Measurements from ENCODE around the gene PAPPA.

The PAPPA gene

DNA sequence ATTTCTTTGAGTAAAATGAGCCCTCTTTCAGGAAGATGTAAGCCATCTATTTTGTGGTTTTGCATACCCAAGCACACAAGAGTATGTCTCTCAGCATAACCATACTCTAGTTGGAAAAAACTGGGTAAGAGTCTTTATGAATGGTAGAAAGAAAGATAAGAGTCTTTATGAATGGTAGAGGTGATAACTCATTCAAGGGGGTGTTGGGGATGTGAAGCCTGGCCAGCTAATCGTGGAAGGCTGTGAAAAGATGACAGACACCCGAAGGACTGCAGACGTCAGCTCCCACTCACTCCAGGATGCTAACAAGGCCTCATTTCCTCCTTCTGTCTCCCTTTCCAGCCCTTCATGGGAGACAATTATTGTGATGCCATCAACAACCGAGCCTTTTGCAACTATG is 228.5 kb downstream of the PAPPA start:
- DNase-seq (ENCODE audit: low spot score) = no peak

DNA sequence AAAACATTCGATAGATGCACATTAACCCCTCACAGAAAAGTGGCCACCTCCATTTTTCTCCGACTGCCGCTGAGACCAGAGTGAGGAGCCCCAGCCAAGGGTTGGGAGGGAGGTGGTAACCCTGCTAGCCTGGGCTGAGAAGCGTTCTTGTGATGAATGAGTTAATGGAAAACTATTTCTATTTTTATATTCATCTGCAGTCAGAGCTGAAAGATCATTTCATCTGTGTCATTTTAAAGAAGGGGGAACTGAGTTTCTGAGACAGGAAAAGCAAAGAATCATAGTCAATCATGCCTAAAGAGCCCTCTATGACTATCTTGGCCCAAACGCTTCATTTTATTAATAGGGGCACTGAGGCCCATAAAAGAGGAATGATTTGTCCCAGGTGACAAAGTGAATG is 229.5 kb downstream of the PAPPA start:
- DNase-seq (ENCODE audit: low spot score) = no peak

DNA sequence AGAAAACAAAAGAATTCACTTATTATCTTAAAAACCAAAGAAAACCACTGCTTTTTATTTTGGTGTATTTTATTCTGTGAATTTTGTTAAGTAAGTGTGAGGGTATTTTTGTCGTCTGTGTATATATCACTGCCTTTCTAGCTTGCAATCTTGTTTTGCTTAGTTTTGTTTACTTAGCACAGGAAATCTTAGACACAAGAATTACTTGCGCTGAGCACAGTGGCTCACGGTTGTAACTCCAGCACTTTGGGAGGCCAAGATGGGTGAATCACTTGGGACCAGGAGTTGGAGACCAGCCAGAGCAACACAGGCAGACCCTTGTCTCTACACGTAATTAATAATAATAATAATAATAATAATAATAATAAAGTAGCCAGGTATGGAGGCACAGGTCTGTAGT is 230.3 kb downstream of the PAPPA start:
- DNase-seq (ENCODE audit: low spot score) = no peak

DNA sequence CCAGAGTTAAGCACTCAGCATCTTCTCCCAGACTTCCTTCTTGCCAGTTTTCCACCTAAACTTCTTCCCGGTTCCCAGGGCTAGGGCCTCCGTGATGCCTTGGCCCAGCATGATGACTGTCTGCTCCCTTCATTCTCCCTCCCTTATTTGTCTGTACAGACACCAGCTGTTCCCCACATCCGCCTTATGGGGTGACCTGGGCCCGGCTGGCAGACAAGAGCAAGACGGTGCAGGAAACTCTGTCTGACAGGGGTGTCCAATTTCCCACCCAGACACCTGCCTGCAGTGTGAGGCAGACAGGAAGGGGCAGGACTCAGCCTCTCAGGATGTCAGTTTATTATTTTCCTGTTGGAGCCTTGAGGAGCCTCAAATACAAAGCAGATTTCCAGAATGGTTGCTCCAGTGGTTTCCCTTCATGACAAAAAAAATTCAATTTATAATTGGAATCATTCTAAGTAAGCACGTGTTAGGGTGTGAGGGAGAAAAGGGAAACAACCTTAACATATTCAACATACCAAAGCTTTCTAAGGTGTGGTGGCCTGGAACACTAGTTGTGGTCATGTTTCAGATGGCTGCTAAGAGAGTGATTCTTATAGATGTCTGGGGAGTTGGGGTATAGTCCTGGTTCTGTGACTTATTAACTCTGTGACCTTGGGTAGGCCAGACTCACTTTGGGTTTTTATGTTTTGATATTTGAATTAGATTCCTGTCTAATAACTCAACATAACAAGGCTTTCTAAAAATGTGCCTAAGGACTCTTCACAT is 234.5 kb downstream of the PAPPA start:
- DNase-seq (ENCODE audit: low spot score) = no peak

DNA sequence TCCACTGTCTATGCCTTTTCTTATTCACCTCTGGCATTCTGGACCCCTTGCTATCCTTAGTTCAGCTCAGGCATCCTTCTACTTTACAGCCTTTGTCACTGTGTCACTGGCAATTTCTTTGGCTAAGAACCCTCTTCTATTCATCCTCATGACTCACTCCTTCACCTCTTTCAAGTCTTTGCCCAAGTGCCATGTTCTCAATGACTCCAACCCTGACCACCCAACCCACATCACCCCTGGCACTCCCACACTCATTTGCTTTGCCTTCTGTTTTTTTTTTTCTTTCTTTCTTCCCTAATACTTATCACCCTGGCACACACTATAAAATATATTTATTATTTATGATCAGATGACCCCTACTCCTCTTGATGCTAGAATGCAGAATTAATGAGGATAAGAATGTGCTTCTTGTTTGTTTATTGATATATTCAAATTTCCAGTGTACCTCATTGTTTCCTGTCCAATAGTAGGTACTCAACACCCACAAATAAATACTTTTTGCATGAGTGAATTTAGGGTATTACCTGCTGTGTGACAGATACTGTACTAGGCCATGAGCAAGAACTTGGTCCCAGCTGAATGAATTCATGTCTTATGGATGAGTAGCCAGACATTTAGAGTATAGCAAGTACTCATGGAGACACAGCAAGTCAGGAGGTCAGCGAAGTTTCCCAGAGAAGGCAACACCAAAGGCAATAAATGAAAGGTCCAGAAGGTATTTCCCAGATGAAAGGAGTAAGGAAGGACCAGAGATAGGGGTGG is 236.1 kb downstream of the PAPPA start:
- DNase-seq (ENCODE audit: low spot score) = no peak

DNA sequence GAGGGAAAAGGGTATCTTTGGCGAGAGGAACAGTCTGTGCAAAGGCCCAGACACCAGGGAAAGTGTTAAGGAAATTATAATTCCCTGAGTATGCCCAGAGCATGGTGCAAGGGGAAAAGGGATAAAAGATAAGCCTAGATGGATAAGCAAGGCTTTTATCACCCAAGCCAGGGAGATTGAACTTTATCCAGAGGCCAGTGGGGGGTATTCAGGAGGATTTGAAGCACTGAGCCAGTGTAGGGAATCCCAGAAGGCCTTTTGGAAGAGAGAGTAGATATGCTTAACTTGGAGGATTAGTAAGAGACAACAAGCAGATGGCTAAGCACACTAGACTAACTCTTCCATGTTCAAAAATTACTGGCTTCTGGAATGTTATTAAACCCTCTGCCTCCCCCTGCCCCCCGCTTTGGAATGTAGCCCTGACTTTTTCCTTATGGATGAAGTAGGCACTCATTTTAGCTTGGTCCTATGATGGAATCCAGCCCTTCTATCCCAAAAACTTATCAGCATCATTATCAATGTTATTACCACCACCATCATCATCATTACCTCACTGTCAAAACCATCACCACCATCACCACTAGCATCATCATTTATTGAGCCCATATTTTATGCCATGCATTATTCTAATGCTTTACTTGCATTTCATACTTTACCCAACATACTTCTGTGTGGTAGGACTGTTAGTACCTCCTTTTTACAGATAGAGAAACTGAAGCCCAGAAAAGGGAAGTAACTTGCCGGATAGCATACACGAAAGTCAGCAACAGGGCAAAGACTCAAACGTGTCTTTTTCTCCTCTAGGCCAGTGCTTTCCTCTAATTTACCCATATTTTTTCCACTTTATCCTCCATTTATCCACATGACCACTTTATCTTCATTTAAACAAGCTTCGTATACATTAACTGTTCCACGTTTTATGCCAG is 237.0 kb downstream of the PAPPA start:
- no peak for DNase-seq (ENCODE audit: low spot score)

DNA sequence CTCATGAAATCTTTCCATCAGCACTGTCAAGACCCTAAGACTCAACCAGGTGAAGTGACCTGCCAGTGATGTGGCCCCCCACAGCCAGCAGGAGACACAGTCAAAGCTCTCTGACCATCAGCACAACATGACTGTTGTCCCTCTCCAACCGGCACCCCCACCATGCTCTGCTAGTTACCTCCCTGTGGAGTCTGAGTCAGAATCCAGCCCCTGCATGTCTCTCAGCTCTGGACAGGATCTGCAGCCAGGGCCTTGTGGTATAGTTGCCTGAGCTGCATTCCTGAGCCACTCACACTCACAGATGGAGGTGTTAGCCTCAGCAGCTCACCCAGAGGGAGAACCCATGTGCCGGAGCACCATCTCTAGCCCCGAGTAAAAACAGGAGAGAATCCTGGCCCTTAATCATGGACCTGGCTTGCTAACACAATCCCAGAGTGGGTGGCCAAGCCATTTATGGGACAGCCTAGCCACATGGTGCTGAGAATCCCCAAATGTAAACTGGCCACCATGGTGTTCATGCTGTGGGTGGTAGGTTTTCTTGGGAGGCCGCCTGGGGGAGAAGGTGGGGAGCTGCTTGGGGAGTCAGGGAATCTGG is 237.8 kb downstream of the PAPPA start:
- no peak for DNase-seq (ENCODE audit: low spot score)

DNA sequence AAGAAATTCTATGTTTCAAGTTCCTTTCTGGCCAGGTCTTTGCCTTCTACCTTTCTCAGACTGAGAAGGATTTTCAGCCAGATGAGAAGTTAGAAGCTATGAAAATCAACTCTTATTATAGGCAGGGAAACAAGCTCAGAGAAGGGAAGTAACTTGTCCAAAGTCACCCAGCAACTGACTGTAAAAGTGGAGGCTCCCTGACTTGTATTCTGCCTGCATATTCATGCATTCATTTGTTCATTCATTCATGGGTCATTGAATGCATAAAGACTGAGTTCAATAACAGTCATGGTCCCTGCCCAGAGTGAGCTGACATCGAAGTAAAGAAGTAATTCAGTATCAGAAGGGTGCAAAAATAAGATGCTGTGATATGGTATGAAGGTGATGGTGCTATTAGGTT is 239.6 kb downstream of the PAPPA start:
- no peak for DNase-seq (ENCODE audit: low spot score)

DNA sequence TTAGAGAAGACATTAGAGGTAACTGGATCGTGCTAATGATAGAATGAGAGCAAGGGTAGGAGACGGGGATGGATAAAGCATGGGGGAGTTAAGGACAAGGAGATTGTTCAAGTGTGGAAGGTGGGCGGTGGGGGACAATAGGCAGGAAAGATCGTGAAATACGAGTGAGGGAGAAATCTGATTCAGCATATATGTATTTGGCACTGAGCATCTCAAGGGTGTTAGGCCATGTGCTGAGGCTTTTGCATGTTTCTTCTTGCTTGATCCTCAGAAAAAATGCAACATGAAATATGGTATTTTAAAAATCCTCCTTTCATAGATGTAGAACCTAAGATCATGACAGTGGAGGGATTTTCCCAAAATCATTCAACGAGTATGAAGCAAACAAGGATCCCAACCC is 240.5 kb downstream of the PAPPA start:
- DNase-seq (ENCODE audit: low spot score) = no peak

DNA sequence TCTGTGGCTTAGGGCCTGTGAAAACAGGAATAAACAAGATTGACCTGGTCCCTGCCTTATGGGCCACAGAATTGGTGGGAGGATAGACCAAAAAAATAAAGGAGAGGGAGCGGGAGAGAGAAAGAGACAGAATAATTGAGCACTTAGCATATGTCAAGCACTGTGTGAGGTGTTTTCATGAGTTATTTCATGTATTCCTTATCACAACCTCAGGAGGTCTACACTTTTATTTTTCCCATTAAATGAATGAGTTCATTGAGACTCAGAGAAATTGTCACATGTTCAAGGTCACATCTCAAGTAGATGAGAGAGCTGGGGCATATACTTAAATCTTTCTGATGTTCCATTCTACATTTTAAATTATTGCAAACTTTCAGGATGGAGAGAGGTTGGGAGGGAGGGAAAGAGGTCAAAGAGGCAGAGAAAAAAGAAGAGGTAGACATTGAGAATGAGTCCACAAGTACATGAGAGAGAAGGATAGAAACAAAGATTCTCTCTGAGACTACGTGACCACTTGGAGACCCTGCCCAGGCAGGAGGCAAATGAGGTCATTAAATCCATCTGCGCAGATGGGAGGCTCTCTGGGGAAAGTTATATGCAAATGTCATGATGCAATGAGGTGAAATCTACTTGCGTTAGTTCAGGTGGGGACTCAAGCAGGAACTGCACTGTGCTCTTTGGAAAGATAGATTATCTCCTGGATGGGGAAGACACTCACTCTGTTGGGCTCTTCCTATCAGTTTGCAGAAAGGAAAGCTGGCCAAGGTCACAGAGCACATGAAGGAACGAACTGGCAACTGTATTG is 241.5 kb downstream of the PAPPA start:
- no peak for DNase-seq (ENCODE audit: low spot score)

DNA sequence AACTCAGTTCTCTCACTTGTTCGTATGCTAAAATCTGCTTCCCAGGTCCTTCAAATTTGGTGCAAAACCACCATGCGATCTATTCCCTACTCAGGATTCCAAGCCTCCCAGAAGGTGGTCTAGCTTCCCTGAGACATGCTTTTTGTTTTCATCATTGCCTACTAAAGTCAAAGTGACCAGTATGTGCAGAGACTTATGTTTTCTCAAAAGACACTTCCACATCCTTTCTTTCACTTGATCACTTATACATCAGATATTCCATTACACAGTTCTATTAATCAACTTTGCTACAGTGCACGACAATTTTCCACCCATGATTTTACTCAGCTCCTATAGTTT is 242.1 kb downstream of the PAPPA start:
- no peak for DNase-seq (ENCODE audit: low spot score)

DNA sequence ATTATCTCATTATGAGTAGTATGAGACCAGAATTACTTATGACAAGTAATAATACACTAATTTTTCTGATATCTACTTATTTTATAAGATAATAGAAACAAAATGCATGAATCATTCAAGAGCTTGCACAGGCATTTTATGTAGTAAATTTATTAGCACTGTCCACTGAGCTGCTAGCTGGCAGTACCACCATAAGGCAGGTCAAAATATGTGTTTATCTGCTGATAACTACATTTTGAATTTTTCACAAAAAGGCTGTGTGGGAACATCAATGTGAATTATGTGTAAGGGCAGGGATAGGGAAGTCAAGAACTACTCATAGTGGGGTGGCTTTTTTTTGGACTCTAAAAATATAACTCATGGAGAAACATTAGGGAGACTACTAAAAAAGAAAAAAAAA is 249.6 kb downstream of the PAPPA start:
- DNase-seq (ENCODE audit: low spot score) = no peak

DNA sequence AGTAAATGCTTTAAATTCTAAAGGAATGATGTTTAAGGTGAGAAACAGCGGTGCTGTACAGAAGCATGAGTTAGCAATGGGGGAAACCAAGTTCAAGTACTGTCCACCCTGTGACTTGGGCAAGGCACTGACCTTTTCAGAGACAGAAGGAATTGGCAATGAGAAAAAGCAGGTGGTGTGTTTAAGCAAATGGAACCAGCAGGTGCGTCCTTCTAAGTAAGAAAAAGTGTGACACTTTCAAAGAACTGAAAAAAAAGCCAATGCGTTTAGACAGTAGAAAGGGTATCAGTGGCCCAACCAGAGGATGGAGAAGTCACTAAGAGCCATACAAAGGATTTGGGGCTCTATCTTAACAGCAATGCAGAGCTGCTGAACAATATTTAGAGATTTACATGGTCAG is 250.6 kb downstream of the PAPPA start:
- DNase-seq (ENCODE audit: low spot score) = no peak

DNA sequence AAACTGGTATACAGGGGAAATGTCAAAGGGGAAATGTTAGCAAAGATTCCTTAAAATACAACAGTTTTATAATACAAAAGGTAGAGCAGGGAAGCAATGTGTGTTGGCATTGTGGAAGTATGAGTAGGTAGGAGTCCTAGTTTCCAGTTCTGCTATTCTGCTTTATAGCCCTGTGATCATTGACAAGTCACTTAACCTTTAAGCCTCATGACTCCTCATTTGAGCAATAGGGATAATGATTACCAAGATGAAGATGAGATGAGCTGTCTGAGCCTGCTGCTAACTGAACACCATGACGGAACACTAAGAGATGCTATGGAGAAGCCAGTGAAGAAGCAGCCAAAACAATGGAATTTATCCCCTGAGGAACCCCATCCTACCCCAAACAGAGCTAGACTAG is 251.7 kb downstream of the PAPPA start:
- no peak for DNase-seq (ENCODE audit: low spot score)

DNA sequence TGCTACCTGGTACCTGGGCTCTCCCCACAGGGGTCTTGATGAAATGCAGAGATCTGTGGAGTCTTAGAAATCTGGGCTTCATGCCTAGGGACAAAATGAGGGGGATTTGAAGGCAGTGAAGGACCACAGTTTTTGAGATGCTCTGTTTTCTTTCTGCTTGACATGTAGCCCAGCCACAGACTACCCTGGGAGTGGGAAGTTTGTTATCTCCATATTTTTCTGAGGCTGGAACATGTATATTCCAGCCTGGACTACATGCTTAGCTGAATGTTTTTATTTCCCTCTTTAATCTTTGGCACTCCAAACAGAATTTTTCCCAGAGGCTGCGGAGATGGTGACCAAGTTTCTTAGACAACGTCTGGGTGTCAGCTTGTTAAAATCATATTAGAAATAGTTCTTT is 252.9 kb downstream of the PAPPA start:
- no peak for DNase-seq (ENCODE audit: low spot score)

DNA sequence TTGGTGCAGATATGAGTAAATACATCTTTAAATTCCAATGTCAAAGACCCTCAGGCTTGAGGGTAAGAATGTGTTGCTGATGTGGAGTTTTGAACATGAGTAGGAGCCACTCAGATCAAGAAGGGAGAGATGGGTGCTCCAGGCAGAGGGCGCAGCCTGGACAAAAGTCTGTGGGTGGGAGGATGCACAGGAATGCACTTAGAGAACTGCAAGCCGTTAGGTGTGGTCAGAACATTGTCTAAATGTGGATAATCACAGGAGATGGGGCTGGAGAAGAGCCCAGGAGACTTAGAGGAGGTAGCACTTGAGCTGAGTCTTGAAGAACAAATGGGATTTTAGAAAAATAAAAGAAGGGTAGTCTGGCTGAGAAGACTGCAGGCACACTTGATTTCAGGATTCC is 255.5 kb downstream of the PAPPA start:
- DNase-seq (ENCODE audit: low spot score) = no peak

DNA sequence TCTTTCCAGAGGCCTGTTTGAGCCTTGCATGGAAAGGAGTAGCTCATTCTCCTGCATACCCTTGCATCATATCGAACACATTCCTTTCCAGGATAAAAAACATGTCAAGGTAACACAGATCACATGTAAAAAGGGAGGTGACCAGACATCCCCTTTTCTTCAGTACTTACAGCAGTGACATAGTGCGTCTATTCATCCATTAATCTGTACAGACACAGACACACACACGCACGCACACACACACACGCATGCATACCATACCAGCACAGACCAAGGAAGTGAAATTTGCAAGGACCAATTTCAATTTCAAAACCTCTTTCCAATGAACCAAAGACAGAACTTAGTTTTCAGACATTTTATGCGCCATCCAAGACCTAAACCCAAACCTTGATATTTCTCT is 256.0 kb downstream of the PAPPA start:
- no peak for DNase-seq (ENCODE audit: low spot score)

DNA sequence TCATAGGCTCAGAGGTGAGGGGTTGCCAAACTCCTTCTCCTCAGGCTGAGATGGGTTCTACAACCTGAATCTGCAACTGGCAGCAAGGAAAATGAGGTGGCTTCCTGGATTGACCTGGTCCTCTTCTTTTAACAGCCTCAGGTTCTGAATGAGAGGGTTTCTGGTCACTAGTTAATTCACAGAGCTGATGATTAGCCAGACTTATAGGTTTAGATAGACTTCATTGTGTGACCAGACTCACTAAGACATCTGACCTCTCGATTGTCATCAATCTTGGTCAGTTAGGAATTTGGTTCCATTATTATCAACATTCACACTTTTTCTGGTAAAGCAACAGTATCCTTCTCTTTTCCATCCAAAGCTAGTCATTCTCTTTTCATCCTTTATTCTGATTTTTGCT is 257.9 kb downstream of the PAPPA start:
- DNase-seq (ENCODE audit: low spot score) = no peak

DNA sequence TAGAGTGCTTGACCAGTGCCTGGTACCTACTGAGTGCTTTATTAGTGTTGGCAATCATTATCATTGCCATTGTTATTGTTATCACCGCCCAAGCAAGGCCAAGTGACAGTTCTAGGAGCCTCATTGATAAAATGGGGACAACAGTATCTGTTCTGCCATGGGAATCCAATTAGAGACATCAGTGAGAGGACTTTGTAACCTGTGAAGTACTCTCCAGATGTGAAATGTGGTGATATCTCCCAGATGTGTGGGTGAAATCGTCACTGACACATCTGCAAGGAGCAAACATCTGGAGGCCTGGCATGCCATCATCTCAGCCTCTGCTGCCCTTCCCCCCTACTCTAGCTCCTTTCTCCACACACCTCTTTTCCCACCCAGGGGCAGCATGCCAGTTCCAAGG is 260.8 kb downstream of the PAPPA start:
- DNase-seq (ENCODE audit: low spot score) = no peak

DNA sequence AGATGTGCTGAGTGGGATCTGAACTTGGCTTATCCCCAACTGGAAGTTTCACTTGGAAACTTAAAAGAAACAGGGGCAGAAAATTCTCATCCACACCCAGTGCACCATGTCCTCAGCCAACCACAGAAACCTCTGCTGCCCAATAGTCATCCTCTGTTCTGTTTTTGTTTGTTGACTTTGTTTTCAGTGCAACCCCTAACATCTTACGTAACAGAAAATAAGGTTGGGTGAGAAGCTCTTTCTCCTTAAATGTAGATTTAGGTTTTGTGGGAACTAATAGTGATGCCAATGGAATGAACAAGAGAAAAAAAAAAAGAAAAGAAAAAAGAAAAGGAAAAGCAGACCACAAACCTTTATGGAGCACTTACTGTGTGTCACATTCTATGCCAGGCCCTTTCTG is 262.8 kb downstream of the PAPPA start:
- DNase-seq (ENCODE audit: low spot score) = no peak

DNA sequence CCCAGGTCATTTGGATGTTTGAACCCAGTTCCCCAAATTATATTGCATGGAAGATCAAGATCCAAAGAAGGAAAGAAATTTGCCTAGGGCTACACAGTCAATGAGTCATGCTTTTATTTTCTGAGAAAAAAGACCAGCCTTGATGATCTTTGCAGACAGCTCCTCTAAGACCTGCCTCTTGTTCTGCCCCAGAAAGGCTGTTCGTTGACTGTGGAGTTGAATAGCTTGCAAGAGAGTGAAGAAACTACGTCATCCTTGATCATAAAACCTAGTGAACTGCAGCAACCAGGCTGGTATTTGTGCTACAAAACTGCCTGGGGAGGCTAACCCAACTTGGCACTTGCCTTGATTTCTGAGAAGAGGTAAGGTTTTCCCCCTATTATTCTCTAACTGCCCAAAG is 263.9 kb downstream of the PAPPA start:
- DNase-seq (ENCODE audit: low spot score) = no peak

DNA sequence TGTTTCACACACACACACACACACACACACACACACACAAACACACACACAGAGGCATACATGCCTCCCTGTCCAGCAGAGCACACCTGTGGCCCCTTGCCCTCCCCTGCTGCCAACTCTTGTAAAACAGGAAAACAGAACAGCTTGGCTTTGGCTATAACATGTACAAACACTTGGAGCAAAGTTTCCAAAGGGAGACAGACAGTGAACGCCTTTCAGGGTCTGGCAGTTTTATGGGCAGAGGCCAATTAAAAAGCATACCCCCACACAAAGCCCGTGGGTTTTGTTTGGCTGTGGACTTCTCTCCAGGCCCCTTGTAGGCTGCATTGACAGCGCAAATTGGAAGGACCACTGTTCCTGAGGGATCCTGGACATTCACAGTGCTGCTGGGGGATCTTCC is 265.6 kb downstream of the PAPPA start:
- DNase-seq (ENCODE audit: low spot score) = no peak

All from LoVo (cell line).